Measurements from ENCODE around the gene CDHR3. TPM values are rescaled to one million over a fixed set of nuclear protein-coding genes. Genes with fewer than 3 reads are reported as not detected.

The CDHR3 gene
- total and polyA plus RNA-seq, 2 donors (not counting 3 experiments of a cell fraction or from before 2014, with no cell fraction given): 0.46 to 2.3 TPM

- ChIA-PET CTCF (interaction anchor here (1.4 to 2.6 kb wide), 2 partner anchors 84 to 95 kb away, joined by 3 to 21 read pairs; no protein-coding TSS in a partner anchor), POLR2A (interaction anchor here (1.0 to 1.7 kb wide), 2 partner anchors 42 to 214 kb away, joined by 3 to 7 read pairs; partner anchors contain the start of genes NAMPT and SYPL1)
- Histone ChIP-seq H3K4me2 (ENCODE audit: insufficient read depth, low read length) (no peak overlapping the region), H3K36me3 (ENCODE audit: control insufficient read depth in 2 of 2, extremely low read depth in 1 of 2, insufficient read depth in 2 of 2, low read length in 2 of 2) (no peaks in the 10 kb centered on the region), H3K4me1 (ENCODE audit: control insufficient read depth, extremely low read depth, insufficient read depth, low read length) (peaks cover 22% of the 10 kb centered on the region), H3K9ac (replicated peaks; ENCODE audit: extremely low read depth, insufficient read depth, low read length) (no peak overlapping the region), H3K27ac (ENCODE audit: insufficient read depth, low read depth, low read length) (peak overlapping the region; percentile 60), H3K27me3 (ENCODE audit: control insufficient read depth in 2 of 2, insufficient read depth in 2 of 2, low read length in 2 of 2) (no peaks in the 10 kb centered on the region), H2AFZ (ENCODE audit: low read depth, low read length) (no peak overlapping the region), H3K9me3 (replicated peaks; ENCODE audit: control insufficient read depth, insufficient read depth, low read length) (no peaks in the 10 kb centered on the region), H3K79me2 (ENCODE audit: control insufficient read depth, insufficient read depth, low read length) (no peaks in the 10 kb centered on the region), H3K4me3 (replicated peaks in 1 of 3; ENCODE audit: insufficient read depth in 1 of 3, low read depth in 1 of 3, low read length in 3 of 3) (no peak overlapping the region), H4K20me1 (replicated peaks; ENCODE audit: control insufficient read depth, extremely low read depth, insufficient read depth, low read length) (no peaks in the 10 kb centered on the region), H3K9me1 (replicated peaks; ENCODE audit: control insufficient read depth, extremely low read depth, insufficient read depth, low read length) (no peaks in the 10 kb centered on the region)
- FAIRE-seq: no peak
- no peak for DNase-seq (ENCODE audit: low read depth, low spot score)
- intact Hi-C loops (cut with micrococcal nuclease) (no loop called here), dilution Hi-C loops (cut with MboI; ENCODE audit: extremely low pct_ligation_motif_present, low sequenced_read_pairs) (loop anchor here (25.0 kb wide), 1 partner anchor 92 kb away; no protein-coding TSS in a partner anchor)
- TF ChIP-seq GATA2 (IDR thresholded peaks at IDR 0.05; ENCODE audit: insufficient read depth, insufficient read length, low read depth, low read length): no peak
- no peak for TF ChIP-seq POLR2AphosphoS5 (IDR thresholded peaks at IDR 0.05; ENCODE audit: insufficient read depth, low read depth, low read length)
- TF ChIP-seq MYC (IDR thresholded peaks at IDR 0.05; ENCODE audit: low read depth, low read length): no peak
- no peak for TF ChIP-seq FOS (IDR thresholded peaks at IDR 0.05; ENCODE audit: borderline replicate concordance, insufficient read depth, low read length)
- no peak for TF ChIP-seq EZH2 (IDR thresholded peaks at IDR 0.05; ENCODE audit: borderline replicate concordance, low read depth, low read length, severe bottlenecking)
- no peak for TF ChIP-seq POLR2A (IDR thresholded peaks at IDR 0.05; ENCODE audit: low read depth, low read length)
- TF ChIP-seq MAX (IDR thresholded peaks at IDR 0.05; ENCODE audit: insufficient read depth, insufficient read length): no peak
- TF ChIP-seq JUN (IDR thresholded peaks at IDR 0.05; ENCODE audit: borderline replicate concordance, insufficient read depth, insufficient read length, low read depth): no peak
- TF ChIP-seq CTCF (IDR thresholded peaks at IDR 0.05; ENCODE audit: extremely low read depth in 1 of 2, insufficient read depth in 1 of 2, low read depth in 1 of 2, low read length in 2 of 2): no peak
- BruUV-seq (replicated peaks): TSS peak; percentile 89
Measured at GRCh38 chr7:106070567-106071254, 107.6 kb downstream of the CDHR3 start.

Measured in endothelial cell of umbilical vein (primary cell).